GM21526 (cell line): ENCODE data around the gene PIEZO2.
"Not testable (repeated sequence)": the region's sequence is repeated elsewhere in the genome, so short reads cannot be mapped to it uniquely, and the experiment has no call there.

Experiments
- ATAC-seq: cut with Tn5 transposase; IDR thresholded peaks from one replicate; pipeline ENCODE4 v1.9.1; 2021; ENCODE audit warnings: moderate library complexity; ENCODE audit not compliant: unreplicated experiment, low FRiP score

PIEZO2 gene

DNA sequence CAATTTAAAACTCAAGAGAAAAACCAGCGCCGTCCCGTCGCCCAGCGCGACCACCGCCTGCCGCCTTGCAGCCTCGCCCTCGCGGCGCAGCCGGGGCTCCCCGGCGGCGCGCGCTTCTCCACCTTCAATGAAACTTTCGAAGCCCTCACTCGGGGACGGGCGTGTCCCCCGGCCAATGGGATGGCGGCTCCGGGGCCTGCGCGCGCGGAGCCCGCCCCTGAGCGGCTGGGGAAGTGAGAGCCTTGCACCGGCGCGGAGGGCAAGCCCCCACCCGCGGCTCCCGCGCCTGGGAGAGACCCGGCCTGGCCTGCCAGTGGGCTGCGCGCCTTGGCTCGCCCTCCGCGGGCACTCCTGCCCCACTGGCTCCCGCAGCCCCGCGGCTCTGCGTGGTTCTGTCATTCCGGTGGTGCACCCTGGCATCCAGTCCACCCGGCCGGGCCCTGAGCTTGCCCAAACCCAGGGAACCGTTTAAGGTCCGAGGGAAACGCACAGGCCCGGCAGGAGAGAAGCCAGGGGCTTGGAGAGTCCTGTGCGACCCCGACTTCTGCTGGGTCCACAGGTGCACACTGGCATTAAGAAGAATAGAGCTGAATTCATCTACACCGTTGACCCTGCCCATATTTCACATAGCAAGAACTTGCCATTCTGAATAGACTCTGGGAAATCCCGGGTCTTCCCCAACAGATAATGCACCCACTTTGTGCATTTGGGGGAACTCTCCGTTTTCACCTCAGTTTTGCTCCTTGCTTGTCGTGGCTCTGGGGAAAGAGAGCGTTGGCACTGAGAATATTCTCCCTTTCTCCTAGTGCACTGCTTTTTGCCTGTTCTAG is at the start of gene PIEZO2:
PIEZO2 (minus strand) TSS at position 129 of the 830 bp plus-strand sequence. CDS start 981 bp downstream, outside the sequence.
- peak; percentile 69 for ATAC-seq

GRCh38 chr18:11183637-11184036 is 34.3 kb upstream of the PIEZO2 start:
- ATAC-seq, result no peak

GRCh38 chr18:11181629-11182028 is 32.3 kb upstream of the PIEZO2 start:
- ATAC-seq, result not testable (repeated sequence)

DNA sequence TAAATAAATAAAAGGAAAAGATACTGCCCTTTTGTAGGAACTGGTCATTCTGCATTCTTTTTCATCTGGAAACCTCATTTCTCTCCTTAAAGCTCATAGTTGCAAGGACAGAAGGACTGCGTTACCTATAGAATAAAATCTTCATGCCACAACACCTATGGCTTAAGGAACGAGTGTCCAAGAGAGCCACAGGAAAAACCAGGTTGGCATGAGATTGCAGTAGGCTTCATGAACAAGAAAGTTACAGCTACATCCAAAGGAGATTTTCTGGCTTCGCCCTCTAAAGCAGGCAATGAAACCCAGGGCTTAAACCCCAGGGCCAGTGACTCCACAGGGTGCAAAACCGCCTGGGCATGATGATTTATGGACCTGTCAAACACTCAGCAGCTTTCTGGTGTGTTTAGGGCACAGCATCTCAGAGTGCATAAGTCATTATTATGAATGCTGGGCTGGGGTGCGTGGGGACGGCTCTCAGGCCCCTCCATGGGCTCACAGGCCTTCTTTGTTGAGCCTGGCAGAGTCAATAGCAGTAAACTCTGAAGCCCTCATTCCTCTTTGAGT is 30.7 kb upstream of the PIEZO2 start:
- no peak for ATAC-seq

DNA sequence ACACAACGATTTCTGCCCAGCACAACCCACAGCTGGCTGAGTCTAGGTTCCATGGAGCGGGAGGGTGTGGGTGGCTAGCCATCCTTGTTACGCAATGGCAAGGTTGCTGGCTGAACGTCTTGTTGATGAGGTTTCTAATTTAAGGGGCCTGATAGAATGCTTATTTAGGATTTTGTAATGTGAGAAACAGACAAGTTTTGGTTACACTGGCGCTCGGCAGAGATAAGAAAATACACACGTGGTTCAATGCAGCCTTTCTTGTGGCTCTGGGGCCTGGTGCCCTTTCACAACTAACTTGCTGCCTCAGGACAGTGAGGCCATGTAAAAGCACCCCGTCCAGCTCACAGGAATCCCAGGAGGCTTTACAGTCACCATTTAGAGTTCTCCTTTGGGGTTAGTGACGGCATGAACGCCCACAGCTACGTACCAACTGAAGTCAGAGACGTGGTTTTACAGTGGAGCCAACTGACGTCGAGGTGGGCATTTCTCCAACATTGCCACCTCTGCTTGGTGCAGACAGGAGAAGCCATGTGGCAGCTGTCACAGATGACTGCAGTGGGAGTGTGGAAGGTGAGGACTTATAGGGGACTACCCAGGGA is 29.7 kb upstream of the PIEZO2 start:
- no peak for ATAC-seq

DNA sequence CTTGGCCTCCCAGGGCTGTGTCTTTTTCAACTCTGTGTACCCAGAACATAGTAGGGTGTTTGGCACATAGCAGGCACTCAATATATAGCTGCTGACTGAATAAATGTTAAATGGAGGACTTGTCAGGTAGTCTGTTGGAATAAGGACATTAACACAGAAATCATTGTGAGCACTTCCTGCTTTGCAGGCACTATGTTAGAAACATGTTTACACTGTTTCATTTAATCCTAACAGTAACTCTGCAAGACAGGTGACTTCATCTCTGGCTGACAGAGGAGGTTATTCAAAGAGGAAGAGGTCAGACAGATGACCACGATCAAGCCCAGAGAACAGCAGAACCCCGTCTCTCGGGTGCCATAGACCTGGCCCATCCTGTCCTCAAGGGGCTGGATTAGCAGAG is 28.0 kb upstream of the PIEZO2 start:
- no peak for ATAC-seq

- no peak for ATAC-seq
These were observed 27.1 kb upstream of the PIEZO2 start for GRCh38 chr18:11176481-11176881.

- ATAC-seq, result no peak
These were observed 26.1 kb upstream of the PIEZO2 start for GRCh38 chr18:11175266-11175979.

GRCh38 chr18:11174179-11174578 is 24.8 kb upstream of the PIEZO2 start:
- ATAC-seq, result not testable (repeated sequence)

DNA sequence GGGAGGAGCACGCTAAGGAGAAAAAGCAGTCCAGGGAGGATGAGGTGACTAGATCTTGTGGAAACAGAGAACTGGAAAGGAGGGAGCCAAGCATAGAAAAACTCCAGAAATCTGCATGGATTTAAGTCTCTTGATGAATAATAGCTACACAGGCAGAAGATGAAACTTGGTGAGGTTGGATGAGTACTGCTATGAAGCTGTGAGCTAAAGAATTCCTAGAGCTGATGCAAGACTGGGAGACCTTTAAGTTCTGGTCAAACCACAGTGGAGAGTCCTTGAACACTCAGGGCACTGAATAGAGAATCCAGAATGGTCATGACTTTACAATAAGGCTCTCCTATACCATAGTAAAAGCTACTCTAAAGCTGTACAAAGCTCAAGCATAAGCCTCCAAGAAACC is 18.4 kb upstream of the PIEZO2 start:
- ATAC-seq, result no peak

GRCh38 chr18:11165952-11166351 is 16.6 kb upstream of the PIEZO2 start:
- no peak for ATAC-seq

DNA sequence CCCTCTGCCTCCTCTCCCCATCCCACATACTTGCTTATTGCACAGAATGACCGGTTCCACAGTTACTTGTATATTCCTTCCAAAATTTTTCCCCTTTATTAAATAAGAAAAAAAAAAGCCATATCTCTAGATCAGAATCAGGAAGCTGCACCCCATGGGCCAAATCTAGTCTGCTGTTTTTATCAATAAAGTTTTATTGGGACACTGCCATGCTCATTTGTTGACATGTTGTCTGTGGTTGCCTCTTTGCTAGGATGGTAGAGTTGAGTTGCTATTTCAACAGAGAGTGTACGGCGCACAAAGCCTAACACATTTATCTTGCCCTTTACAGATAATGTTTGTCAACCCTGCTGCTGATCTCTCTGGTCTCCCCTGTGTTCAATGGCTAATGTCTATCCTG is 15.8 kb upstream of the PIEZO2 start:
- ATAC-seq, result no peak

GRCh38 chr18:11163665-11164064 is 14.3 kb upstream of the PIEZO2 start:
- no peak for ATAC-seq

DNA sequence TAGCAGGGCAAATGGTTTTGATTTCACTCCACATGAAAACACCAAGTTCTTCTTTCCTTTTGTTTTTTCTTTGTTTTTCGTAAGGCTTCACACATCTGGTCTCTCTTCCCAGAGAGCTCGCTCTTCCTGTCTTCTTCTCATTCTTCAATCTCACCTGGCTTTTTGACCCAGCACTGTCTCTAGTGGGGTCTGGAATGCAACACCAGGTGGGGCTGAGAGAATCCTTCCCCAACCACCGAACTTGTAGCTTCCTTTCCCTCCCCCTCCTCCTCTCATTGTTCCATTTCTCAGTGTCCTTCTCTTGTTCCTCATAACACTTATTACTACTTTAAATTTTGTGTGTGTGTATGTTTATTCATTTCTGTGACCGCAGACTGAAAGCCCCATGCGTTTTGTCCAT is 13.5 kb upstream of the PIEZO2 start:
- ATAC-seq, result no peak

DNA sequence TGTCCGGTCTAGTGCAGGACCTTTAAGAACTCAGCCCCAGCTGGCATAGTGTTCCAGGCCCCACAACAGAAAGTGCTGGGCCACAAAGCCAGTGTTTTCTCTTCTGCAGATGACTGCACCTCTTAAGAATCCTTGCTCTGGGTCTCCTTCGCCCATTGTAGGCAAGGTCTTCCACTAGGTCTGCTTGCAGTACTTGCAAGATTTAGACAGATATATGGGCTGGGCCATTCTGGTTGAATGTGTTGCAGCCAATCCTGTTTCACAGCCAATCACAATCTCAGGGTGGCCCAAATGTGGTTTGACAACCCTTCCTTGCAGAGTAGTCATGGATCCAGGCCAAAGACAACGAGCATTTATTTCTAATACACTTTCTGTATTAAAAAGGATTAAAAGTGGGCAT is 13.1 kb upstream of the PIEZO2 start:
- no peak for ATAC-seq

- ATAC-seq, result no peak
These were observed 10.9 kb upstream of the PIEZO2 start for GRCh38 chr18:11160313-11160712.

GRCh38 chr18:11159844-11160243 is 10.5 kb upstream of the PIEZO2 start:
- no peak for ATAC-seq

DNA sequence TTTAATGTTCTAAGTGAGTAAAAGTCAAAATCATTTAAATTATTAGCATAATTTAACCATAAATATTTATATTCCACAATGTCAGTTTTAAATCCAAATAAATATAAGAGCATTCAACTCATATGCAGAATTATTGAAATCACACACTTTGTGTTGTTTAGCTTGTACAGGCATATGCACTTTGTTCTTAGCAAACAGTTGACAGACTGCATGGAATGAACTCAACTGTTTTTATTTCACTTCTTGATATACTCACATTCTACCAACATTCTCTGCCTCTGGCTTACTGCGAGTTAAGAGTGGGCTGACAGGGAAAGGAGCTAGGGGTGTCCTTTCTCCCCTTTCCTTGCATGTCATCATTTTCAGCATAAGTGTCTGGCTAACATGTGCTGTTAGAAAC is 7.6 kb upstream of the PIEZO2 start:
- no peak for ATAC-seq

DNA sequence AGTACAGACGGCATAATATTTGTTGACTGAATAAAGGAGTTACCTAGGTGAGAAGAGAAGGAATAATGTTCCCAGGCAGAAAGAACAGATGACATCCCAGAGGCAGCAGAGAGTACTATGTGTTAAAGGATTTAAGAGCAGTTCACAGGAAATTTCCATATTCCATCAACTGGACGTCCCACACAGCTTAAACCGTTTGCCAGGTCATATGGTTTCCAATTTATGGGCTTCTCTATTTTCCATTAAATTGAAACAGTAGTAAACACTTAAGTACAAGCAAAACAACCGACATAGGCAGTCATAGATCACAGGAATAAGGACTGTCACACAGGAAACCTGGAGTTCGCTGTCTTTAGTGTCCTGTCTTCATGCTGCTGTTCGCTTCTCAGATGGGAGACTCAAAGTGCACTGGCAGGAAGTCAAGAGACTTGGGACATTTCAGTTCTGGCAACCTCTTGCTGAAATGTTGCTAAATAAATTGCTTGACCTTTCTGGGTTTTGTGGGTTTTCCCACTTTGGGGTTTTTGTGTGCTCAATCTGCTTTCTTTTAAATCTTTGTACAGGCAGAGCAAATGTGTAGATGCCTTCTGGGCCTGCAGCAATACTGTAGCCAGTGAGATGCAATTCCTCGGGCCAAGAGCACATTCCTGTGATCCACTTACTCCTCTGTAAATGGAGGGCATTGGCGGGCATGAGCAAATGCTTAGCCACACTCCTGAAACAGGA is 5.8 kb upstream of the PIEZO2 start:
- no peak for ATAC-seq

GRCh38 chr18:11154368-11154989 is 5.1 kb upstream of the PIEZO2 start:
- no peak for ATAC-seq
